ENCODE results near the gene ELOVL6.

DNA sequence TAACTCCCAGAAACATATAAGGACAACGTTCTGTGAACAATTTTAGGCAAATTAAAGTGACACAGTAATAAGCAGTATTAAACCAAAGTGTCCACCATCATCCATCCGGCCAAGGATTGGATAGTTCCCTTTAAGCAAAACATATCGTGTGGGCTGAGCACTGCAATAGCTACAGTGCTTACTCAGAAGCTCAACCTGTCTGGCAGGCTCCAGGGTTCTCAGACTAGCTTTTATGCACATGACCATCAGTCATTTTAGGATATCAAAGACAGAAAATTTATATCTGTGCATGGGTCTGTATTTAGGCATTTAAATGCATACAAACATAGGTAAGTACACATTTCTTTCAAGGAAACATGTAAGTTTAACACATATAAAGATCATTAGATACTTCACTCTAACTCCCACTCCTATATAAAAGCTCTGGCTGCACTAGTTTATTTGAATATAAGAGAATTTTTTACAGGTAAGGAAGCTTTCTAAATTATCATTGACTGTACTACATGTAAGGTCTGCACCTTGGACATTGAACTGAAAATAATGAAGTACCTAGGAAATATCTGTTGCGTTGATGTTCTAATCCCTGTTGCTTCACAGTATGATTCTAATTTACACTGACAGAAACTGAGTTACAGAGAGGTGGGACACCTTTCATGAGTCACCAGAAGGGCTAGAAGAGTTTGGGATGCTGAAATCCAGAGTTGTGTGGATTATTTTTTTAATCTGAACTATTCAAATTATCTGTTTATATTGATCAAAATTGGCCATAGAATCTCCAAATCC lies 67.6 kb downstream of the ELOVL6 start:
- TF ChIP-seq, protein P1, sequence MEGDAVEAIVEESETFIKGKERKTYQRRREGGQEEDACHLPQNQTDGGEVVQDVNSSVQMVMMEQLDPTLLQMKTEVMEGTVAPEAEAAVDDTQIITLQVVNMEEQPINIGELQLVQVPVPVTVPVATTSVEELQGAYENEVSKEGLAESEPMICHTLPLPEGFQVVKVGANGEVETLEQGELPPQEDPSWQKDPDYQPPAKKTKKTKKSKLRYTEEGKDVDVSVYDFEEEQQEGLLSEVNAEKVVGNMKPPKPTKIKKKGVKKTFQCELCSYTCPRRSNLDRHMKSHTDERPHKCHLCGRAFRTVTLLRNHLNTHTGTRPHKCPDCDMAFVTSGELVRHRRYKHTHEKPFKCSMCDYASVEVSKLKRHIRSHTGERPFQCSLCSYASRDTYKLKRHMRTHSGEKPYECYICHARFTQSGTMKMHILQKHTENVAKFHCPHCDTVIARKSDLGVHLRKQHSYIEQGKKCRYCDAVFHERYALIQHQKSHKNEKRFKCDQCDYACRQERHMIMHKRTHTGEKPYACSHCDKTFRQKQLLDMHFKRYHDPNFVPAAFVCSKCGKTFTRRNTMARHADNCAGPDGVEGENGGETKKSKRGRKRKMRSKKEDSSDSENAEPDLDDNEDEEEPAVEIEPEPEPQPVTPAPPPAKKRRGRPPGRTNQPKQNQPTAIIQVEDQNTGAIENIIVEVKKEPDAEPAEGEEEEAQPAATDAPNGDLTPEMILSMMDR (IDR thresholded peaks at IDR 0.05) = no peak
- TF ChIP-seq POLR2A (IDR thresholded peaks at IDR 0.05) = no peak
